Activated naive CD8-positive, alpha-beta T cell treated with anti-CD3 and anti-CD28 coated beads for 36 hours (primary cell): ENCODE measurements around the gene MAD2L2. TPM values are rescaled to one million over a fixed set of nuclear protein-coding genes. Genes with fewer than 3 reads are reported as not detected.
"Not testable (repeated sequence)": the region's sequence is repeated elsewhere in the genome, so short reads cannot be mapped to it uniquely, and the experiment has no call there.

Source experiments
- DNase-seq: peaks from one replicate; pipeline ENCODE4 v3.0.0; 2021
- H3K27ac Mint-ChIP-seq: one replicate; pipeline ENCODE4 v1.8.0; 2022; ENCODE audit warnings: mild to moderate bottlenecking, moderate library complexity, mixed read lengths
- H3K27me3 Mint-ChIP-seq: one replicate; pipeline ENCODE4 v1.8.0; 2022; ENCODE audit warnings: mild to moderate bottlenecking, mixed read lengths
- H3K36me3 Mint-ChIP-seq: one replicate; pipeline ENCODE4 v1.8.0; 2021; ENCODE audit warnings: mild to moderate bottlenecking, mixed read lengths
- H3K4me1 Mint-ChIP-seq: one replicate; pipeline ENCODE4 v1.8.0; 2021; ENCODE audit warnings: mixed read lengths
- H3K4me3 Mint-ChIP-seq: one replicate; pipeline ENCODE4 v1.8.0; 2022; ENCODE audit warnings: mild to moderate bottlenecking, moderate library complexity, mixed read lengths
- H3K9me3 Mint-ChIP-seq: one replicate; pipeline ENCODE4 v1.8.0; 2022; ENCODE audit warnings: mixed read lengths
- total RNA-seq, 2 experiments: library from RNA; stranded (reverse); gene quantifications; one replicate each; pipeline ENCODE4 v1.2.3, GENCODE V29; 2021

The MAD2L2 gene
- total RNA-seq, 2 experiments from 2014 or later = 71.9 to 72.1 TPM

DNA sequence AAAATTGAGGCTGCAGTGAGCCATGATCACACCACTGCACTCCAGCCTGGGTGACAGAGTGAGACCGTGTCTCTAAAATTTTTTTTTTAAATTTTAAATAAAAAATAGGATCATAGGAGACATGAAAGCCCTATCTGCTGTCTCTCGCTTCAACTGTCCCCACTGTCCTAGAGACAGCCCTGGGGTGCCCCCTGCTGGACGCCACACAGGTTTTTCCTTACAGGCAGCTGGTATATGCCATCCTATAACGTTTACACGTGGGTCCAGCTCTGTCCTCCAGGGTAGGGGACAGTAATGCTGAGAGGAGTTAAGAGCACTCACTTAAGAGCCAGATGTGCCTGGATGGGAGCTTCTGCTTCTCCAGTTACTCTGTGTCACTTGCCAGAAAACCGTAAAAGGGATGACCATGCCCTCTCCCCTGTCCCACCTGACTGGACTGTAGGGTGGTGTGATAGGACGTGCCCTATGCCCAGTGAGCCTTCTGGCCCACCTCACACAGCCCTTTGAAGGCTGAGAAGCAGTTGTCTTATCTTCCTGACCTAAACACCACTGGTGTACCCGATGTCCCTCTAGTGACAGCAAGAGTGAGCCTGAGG lies 35.2 kb downstream of the MAD2L2 start:
- DNase-seq = peak; percentile 77
- H3K36me3 Mint-ChIP-seq = no peaks in the 10 kb centered on the region
- no peak overlapping the region for H3K4me3 Mint-ChIP-seq
- no peaks in the 10 kb centered on the region for H3K27me3 Mint-ChIP-seq
- H3K9me3 Mint-ChIP-seq = no peaks in the 10 kb centered on the region
- H3K4me1 Mint-ChIP-seq = peaks cover 6% of the 10 kb centered on the region
- H3K27ac Mint-ChIP-seq = no peak overlapping the region

- Mint-ChIP-seq H3K27me3 (no peaks in the 10 kb centered on the region), H3K36me3 (no peaks in the 10 kb centered on the region), H3K9me3 (no peaks in the 10 kb centered on the region), H3K4me1 (peaks cover 5% of the 10 kb centered on the region), H3K27ac (no peak overlapping the region), H3K4me3 (no peak overlapping the region)
- DNase-seq = no peak
Measured at GRCh38 chr1:11645270-11645669, 35.7 kb downstream of the MAD2L2 start.

- no peaks in the 10 kb centered on the region for H3K9me3 Mint-ChIP-seq
Measured at GRCh38 chr1:11643782-11644181, 37.2 kb downstream of the MAD2L2 start.

GRCh38 chr1:11642418-11643017 lies 38.4 kb downstream of the MAD2L2 start:
- DNase-seq = peak; percentile 53
- H3K27ac Mint-ChIP-seq, H3K27me3 Mint-ChIP-seq, H3K36me3 Mint-ChIP-seq, H3K9me3 Mint-ChIP-seq, H3K4me3 Mint-ChIP-seq, H3K4me1 Mint-ChIP-seq: not testable (repeated sequence)

More at GRCh38 chr1:11643782-11644181, 37.2 kb downstream of the MAD2L2 start:
- Mint-ChIP-seq H3K36me3 (no peaks in the 10 kb centered on the region), H3K27me3 (no peaks in the 10 kb centered on the region), H3K4me3 (no peak overlapping the region), H3K27ac (no peak overlapping the region), H3K4me1 (no peaks in the 10 kb centered on the region)
- DNase-seq = no peak

- Mint-ChIP-seq H3K4me1 (no peaks in the 10 kb centered on the region), H3K27ac (no peak overlapping the region), H3K4me3 (no peak overlapping the region), H3K36me3 (no peaks in the 10 kb centered on the region), H3K9me3 (no peaks in the 10 kb centered on the region), H3K27me3 (no peaks in the 10 kb centered on the region)
- no peak for DNase-seq
Measured at GRCh38 chr1:11641776-11642305, 39.1 kb downstream of the MAD2L2 start.

DNA sequence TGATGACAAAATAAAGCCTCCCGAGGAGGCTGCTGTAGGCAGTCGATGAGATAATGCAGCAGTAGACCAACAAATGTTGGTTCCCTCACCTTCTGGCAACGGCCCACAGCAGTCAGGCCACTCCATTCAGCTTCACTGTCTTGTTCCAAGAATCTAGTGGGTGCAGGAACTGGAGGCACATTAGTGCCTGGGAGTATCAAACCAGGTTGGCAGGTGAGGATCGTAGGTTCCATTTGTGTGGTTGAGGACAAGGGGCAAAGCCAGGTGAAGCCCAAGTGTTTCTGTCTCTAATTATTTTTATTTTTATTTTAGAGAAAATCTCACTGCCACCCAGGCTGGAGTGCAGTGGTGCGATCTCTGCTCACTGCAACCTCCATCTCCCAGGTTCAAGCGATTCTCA lies 40.0 kb downstream of the MAD2L2 start:
- Mint-ChIP-seq H3K36me3 (no peaks in the 10 kb centered on the region), H3K27me3 (peaks cover under 1% of the 10 kb centered on the region), H3K9me3 (no peaks in the 10 kb centered on the region), H3K4me1 (no peaks in the 10 kb centered on the region), H3K4me3 (no peak overlapping the region), H3K27ac (no peak overlapping the region)
- DNase-seq = no peak

DNA sequence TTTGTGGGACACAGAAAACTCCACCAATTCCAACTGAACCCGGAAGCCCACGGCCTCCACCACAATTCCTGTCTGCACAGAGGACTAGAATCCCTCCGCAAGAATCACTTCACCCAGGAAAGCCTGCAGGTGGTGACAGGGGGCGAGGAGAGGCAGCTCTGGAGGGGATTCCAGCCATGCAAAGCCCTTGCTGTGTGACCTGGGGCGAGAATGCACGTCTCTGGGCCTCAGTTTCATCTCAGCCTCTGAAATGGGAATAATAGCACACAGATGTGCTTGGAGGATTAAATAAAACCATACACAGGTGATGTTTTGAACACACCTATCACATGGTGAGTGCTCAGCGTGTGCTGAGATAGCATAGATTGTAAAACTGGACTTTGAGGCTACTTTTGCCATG lies 40.8 kb downstream of the MAD2L2 start:
- H3K27me3 Mint-ChIP-seq = peaks cover 4% of the 10 kb centered on the region
- no peak overlapping the region for H3K4me3 Mint-ChIP-seq
- no peaks in the 10 kb centered on the region for H3K4me1 Mint-ChIP-seq
- no peak for DNase-seq
- H3K36me3 Mint-ChIP-seq = no peaks in the 10 kb centered on the region
- H3K9me3 Mint-ChIP-seq = no peaks in the 10 kb centered on the region
- no peak overlapping the region for H3K27ac Mint-ChIP-seq

DNA sequence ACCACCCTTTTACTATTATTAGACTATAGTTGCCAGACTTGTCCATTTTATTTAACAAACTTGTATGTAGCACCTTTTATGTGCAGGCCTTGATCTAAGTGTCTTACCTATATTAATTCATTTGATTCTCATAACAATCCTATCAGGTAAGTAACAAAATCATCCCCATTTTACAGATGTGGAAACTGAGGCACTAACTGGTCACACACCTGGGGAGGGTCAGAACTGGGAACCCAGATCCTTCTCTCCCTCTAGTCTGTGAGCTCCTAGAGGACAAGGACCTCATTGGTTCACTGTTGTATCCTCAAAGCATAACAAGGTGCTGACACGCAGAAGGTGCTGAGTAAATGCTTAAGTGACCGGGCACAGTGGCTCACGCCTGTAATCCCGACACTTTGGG lies 41.6 kb downstream of the MAD2L2 start:
- H3K4me3 Mint-ChIP-seq = no peak overlapping the region
- no peak overlapping the region for H3K27ac Mint-ChIP-seq
- no peak for DNase-seq
- H3K9me3 Mint-ChIP-seq = no peaks in the 10 kb centered on the region
- H3K36me3 Mint-ChIP-seq = no peaks in the 10 kb centered on the region
- peaks cover 4% of the 10 kb centered on the region for H3K27me3 Mint-ChIP-seq
- H3K4me1 Mint-ChIP-seq = no peaks in the 10 kb centered on the region

- Mint-ChIP-seq H3K4me1 (no peaks in the 10 kb centered on the region), H3K27ac (no peak overlapping the region), H3K9me3 (no peaks in the 10 kb centered on the region), H3K36me3 (no peaks in the 10 kb centered on the region), H3K4me3 (no peak overlapping the region), H3K27me3 (peaks cover 11% of the 10 kb centered on the region)
- no peak for DNase-seq
Measured at GRCh38 chr1:11638121-11638520, 42.8 kb downstream of the MAD2L2 start.

DNA sequence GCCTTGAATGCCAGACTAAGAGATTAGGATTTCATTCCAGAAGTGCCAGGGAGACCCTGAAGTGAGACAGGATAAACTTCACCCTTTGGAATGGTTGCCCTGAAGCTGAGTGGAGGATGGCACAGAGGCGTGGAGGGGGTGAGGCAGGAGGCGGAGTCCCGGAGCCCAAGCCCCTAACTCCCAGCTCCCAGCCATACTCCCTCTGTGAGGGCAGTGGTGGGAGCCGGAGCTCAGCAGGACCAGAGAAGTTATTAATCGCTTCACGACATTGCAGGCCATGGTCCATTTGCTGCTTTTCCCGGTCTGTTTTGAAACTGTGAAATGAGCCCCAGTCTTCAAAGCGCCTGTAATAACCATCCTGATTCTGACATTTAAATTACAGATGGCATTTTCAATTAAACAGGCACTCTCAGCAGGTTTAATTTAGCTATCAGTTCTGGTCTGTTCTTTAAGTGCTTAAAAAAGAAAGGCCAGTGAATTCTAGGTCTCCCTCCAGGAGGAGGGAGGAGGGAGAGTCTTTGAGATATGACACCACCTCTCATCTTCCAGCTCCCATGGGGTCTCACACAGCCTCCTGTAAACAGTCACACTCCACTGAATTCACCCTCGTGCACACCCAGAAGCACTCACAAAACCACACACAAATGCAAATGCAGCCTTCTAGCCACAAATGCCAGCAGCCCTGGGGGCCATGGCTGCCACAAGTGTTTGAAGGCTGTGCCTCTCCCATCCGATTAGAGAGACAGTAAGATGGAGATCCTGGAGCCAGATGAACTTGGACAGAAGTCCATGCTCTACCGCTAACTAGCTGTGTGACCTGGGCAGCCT lies 46.4 kb downstream of the MAD2L2 start:
- H3K4me1 Mint-ChIP-seq = no peaks in the 10 kb centered on the region
- no peak overlapping the region for H3K4me3 Mint-ChIP-seq
- DNase-seq = no peak
- H3K27me3 Mint-ChIP-seq = peaks cover 18% of the 10 kb centered on the region
- no peaks in the 10 kb centered on the region for H3K9me3 Mint-ChIP-seq
- H3K27ac Mint-ChIP-seq = no peak overlapping the region
- H3K36me3 Mint-ChIP-seq = no peaks in the 10 kb centered on the region

GRCh38 chr1:11629184-11630016 lies 51.5 kb downstream of the MAD2L2 start:
- H3K4me1 Mint-ChIP-seq = no peaks in the 10 kb centered on the region

DNA sequence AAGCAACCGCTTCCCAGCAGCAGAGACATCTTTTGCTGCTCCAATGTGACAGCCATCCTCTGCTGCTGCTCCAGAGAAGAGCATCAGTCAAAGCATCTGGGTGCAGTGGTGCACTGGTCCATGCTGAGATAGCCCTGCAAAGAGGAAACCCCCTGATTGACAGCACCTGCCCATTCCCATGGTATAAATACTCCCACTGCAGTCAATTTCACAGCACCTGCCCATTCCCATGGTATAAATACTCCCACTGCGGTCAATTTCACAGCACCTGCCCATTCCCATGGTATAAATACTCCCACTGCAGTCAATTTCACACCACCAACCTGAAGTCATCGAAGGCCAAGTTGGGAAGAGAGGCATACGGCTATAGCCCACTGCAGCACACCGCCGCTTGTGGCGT lies 52.2 kb downstream of the MAD2L2 start:
- no peak for DNase-seq
- no peaks in the 10 kb centered on the region for H3K36me3 Mint-ChIP-seq
- H3K4me1 Mint-ChIP-seq = no peaks in the 10 kb centered on the region
- H3K9me3 Mint-ChIP-seq = no peaks in the 10 kb centered on the region
- H3K4me3 Mint-ChIP-seq = no peak overlapping the region
- H3K27ac Mint-ChIP-seq = peak overlapping the region; percentile 12
- peaks cover 30% of the 10 kb centered on the region for H3K27me3 Mint-ChIP-seq

More at GRCh38 chr1:11629184-11630016, 51.5 kb downstream of the MAD2L2 start:
- no peaks in the 10 kb centered on the region for H3K9me3 Mint-ChIP-seq
- no peaks in the 10 kb centered on the region for H3K36me3 Mint-ChIP-seq
- peaks cover 34% of the 10 kb centered on the region for H3K27me3 Mint-ChIP-seq
- H3K4me3 Mint-ChIP-seq = no peak overlapping the region
- H3K27ac Mint-ChIP-seq = no peak overlapping the region
- DNase-seq = no peak

GRCh38 chr1:11626551-11626950 lies 54.4 kb downstream of the MAD2L2 start:
- Mint-ChIP-seq H3K4me1 (no peaks in the 10 kb centered on the region), H3K9me3 (no peaks in the 10 kb centered on the region), H3K27me3 (peaks cover 28% of the 10 kb centered on the region), H3K4me3 (no peak overlapping the region), H3K27ac (no peak overlapping the region), H3K36me3 (peaks cover 2% of the 10 kb centered on the region)
- DNase-seq = no peak
